Peyer's patch (tissue), 4 donors: Measurements from ENCODE around the gene SLC36A1.

Experiments used
- CTCF ChIP-seq, 6 experiments: fragments of 450-650 bp in 4 of 6; fragments of 200-600 bp in 2 of 6; sonication (generic) in 1 of 6; IDR thresholded peaks; one replicate each; pipeline ENCODE4 v1.5.1; 2017 to 2019; ENCODE audit warnings: antibody characterized with exemption in 6 of 6, mild to moderate bottlenecking in 3 of 6, moderate library complexity in 1 of 6
- POLR2A ChIP-seq, 2 donors: fragments of 450-650 bp; IDR thresholded peaks; one replicate each; pipeline ENCODE4 v1.5.1; 2017; ENCODE audit warnings: antibody characterized with exemption in 2 of 2, mild to moderate bottlenecking in 2 of 2, moderate library complexity in 2 of 2

- TF ChIP-seq POLR2A (IDR thresholded peaks at IDR 0.05) = no peak
- no peak for TF ChIP-seq CTCF (IDR thresholded peaks at IDR 0.05)
Measured at GRCh38 chr5:151456321-151456940, 9.0 kb downstream of the SLC36A1 start.
